K562 (cell line): Measurements from ENCODE around the gene TAF9. TPM values are rescaled to one million over a fixed set of nuclear protein-coding genes. Genes with fewer than 3 reads are reported as not detected.

ENCODE experiments used
- CEBPG ChIP-seq, 3 experiments: fragments of 200-800 bp in 1 of 3; sonication (Bioruptor generic) in 1 of 3; sonication (generic) in 1 of 3; formaldehyde crosslinking in 1 of 3; IDR thresholded peaks in 2 of 3; conservative IDR thresholded peaks in 1 of 3; 2 replicates each; pipeline versions ENCODE4 v1.6.1 to v1.8.0; 2016 to 2022; ENCODE audit warnings: missing compliant biosample characterization in 2 of 3, missing genetic modification characterization in 2 of 3, mild to moderate bottlenecking in 1 of 3, missing genetic modification reagents in 1 of 3
- DPF2 ChIP-seq: fragments of 450-650 bp; IDR thresholded peaks from 2 replicates; pipeline ENCODE4 v1.6.1; 2016
- EP300 ChIP-seq: IDR thresholded peaks from 2 replicates; pipeline ENCODE4 v1.6.1; 2012; ENCODE audit warnings: low read length, improper control_type of control experiment
- GATAD2A ChIP-seq: fragments of 450-650 bp; IDR thresholded peaks from 2 replicates; pipeline ENCODE4 v1.6.1; 2017
- NONO ChIP-seq, 2 experiments: fragments of 200-400 bp in 1 of 2; fragments of 450-650 bp in 1 of 2; formaldehyde crosslinking in 1 of 2; IDR thresholded peaks; 2 replicates each; pipeline ENCODE4 v1.6.1; 2017; ENCODE audit warnings: low read depth in 2 of 2, mild to moderate bottlenecking in 2 of 2, moderate library complexity in 2 of 2, low read length in 1 of 2
- PHF21A ChIP-seq: fragments of 450-650 bp; IDR thresholded peaks from 2 replicates; pipeline ENCODE4 v1.6.1; 2017; ENCODE audit warnings: low read depth, borderline replicate concordance
- SRF ChIP-seq, 2 experiments: fragments of 250-450, 450-650 bp in 1 of 2; sonication (Bioruptor Pico) in 1 of 2; sonication (generic) in 1 of 2; formaldehyde crosslinking; IDR thresholded peaks; 2 replicates each; pipeline versions ENCODE4 v1.5.0 to v1.5.1; 2020 to 2022; ENCODE audit warnings: mild to moderate bottlenecking in 1 of 2, missing genetic modification reagents in 1 of 2
- TEAD4 ChIP-seq, 2 experiments: sonication (generic) in 1 of 2; formaldehyde crosslinking in 1 of 2; IDR thresholded peaks; 2 replicates each; pipeline versions ENCODE4 v1.6.1 to v1.8.0; 2012 to 2022; ENCODE audit warnings: borderline replicate concordance in 1 of 2, inconsistent platforms in 1 of 2, low read length in 1 of 2, mild to moderate bottlenecking in 1 of 2, missing genetic modification reagents in 1 of 2
- ZNF143 ChIP-seq: sonication (generic); formaldehyde crosslinking; IDR thresholded peaks from 2 replicates; pipeline ENCODE4 v1.9.0; 2022; ENCODE audit warnings: mild to moderate bottlenecking, missing genetic modification reagents
- ZNF347 ChIP-seq: fragments of 450-650 bp; formaldehyde crosslinking; IDR thresholded peaks from 2 replicates; pipeline ENCODE4 v1.4.0; 2020; ENCODE audit warnings: low read depth, mild to moderate bottlenecking, moderate library complexity
- ZZZ3 ChIP-seq: fragments of 450-650 bp; IDR thresholded peaks from 2 replicates; pipeline ENCODE4 v1.6.1; 2016; ENCODE audit warnings: antibody characterized with exemption, mild to moderate bottlenecking, moderate library complexity
- polyA plus RNA-seq, 8 experiments: library from polyadenylated mRNA; depleted of rRNA in 4 of 8; stranded (reverse) in 5 of 8; unstranded in 3 of 8; fragments of >200 nt; fragmentation: Nextera tagmentation in 2 of 8; fragmentation: Illumina TruSeq in 1 of 8; extraction: Ambion mirVana in 2 of 8; extraction: Trizol in 1 of 8; gene quantifications; 2 replicates each; pipeline versions ENCODE4 v1.2.1 to v1.2.3, GENCODE V29; 2011 to 2014; ENCODE audit warnings: inconsistent platforms in 1 of 8, missing spikeins in 1 of 8
- total RNA-seq, 7 experiments: library from RNA; depleted of rRNA in 6 of 7; stranded (reverse); fragments of >200 nt in 6 of 7; fragmentation: Illumina TruSeq in 2 of 7; extraction: Trizol in 2 of 7; gene quantifications; 2 replicates each; pipeline versions ENCODE4 v1.2.1 to v1.2.3, GENCODE V29; 2011 to 2021; ENCODE audit warnings: low replicate concordance in 1 of 7
- TF ChIP-seq, protein P1 (sequence below): fragments of 450-650 bp; formaldehyde crosslinking; IDR thresholded peaks from 2 replicates; pipeline ENCODE4 v1.4.0; 2020; ENCODE audit warnings: mild to moderate bottlenecking, moderate library complexity
- TF ChIP-seq, protein P2 (sequence below): sonication (generic); formaldehyde crosslinking; IDR thresholded peaks from 2 replicates; pipeline ENCODE4 v1.4.0; 2020; ENCODE audit warnings: mild to moderate bottlenecking, missing genetic modification reagents
- TF ChIP-seq, protein P3 (sequence below), 2 experiments: fragments of 250-450 bp in 1 of 2; fragments of 450-650 bp in 1 of 2; sonication (Bioruptor Pico) in 1 of 2; IDR thresholded peaks; 2 replicates each; pipeline versions ENCODE4 v1.6.1 to v1.8.0; 2016 to 2021; ENCODE audit warnings: mild to moderate bottlenecking in 2 of 2, moderate library complexity in 2 of 2, missing compliant biosample characterization in 1 of 2, missing genetic modification characterization in 1 of 2
- TF ChIP-seq, protein P4 (sequence below): sonication (generic); formaldehyde crosslinking; IDR thresholded peaks from 2 replicates; pipeline ENCODE4 v1.8.0; 2022; ENCODE audit warnings: mild to moderate bottlenecking, missing genetic modification reagents, borderline replicate concordance
- TF ChIP-seq, protein P5 (sequence below): fragments of 450-650 bp; IDR thresholded peaks from 2 replicates; pipeline ENCODE4 v1.7.0; 2016; ENCODE audit warnings: borderline replicate concordance

TAF9 gene
- total and polyA plus RNA-seq, 9 of the 15 experiments (the other 6 are each of a cell fraction or from before 2014, with no cell fraction given) = 119 to 566 (median 207) TPM

DNA sequence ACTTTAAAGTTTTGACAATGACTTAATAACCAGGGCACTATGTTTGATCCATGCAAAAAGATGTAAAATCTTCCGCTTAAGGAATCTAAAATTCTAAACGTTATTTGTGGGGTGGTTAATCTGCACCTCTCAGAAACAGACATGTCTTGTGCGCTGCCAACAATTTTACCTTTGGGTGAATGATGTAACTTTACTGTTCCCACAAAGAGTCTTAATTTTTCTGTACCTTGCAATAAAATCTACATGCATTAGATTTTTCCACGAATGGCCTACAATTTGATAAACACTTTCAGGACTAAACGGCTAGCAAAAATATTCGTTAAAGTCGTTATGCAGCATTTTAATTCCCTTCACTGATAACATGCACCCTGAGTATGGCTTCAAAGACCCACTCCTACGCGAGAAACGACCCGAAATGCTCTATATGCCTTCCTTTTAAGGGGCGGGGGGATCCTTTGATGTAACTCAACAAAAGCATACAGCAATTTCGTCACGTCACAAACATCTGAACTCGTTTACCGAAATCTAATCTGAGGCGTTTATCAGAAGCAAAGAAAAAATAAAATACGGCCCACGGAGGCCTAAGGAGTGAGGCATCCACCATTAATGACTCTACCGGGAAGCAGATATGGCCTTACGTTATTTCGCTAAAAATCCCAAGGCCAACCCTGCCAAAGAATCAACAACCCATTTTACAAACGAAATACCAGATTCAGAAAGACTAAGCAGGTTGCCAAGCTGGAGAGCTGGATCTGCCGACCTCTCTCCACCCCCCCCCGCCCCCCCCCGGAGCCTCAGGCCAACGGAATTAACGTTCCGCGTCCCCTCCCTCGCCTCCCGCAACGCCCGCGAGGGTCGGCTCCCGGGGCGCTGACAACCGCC lies 621 bp downstream of the TAF9 start (continued):
- TF ChIP-seq, protein P1, sequence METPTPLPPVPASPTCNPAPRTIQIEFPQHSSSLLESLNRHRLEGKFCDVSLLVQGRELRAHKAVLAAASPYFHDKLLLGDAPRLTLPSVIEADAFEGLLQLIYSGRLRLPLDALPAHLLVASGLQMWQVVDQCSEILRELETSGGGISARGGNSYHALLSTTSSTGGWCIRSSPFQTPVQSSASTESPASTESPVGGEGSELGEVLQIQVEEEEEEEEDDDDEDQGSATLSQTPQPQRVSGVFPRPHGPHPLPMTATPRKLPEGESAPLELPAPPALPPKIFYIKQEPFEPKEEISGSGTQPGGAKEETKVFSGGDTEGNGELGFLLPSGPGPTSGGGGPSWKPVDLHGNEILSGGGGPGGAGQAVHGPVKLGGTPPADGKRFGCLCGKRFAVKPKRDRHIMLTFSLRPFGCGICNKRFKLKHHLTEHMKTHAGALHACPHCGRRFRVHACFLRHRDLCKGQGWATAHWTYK = no peak
- peak in 1 of 2 experiments; percentile 76; a peak in 1 of 4 replicates for TF ChIP-seq NONO (IDR thresholded peaks at IDR 0.05; ENCODE audit: low read depth in 2 of 2, low read length in 1 of 2)
- no peak for TF ChIP-seq ZZZ3
- peak; percentile 0; the same call in 1 of the 2 replicates for TF ChIP-seq TEAD4 (IDR thresholded peaks at IDR 0.05; ENCODE audit: low read length)
- no peak for TF ChIP-seq TEAD4 (CRISPR knock-in tag; IDR thresholded peaks at IDR 0.05; ENCODE audit: borderline replicate concordance)
- TF ChIP-seq, protein P2, sequence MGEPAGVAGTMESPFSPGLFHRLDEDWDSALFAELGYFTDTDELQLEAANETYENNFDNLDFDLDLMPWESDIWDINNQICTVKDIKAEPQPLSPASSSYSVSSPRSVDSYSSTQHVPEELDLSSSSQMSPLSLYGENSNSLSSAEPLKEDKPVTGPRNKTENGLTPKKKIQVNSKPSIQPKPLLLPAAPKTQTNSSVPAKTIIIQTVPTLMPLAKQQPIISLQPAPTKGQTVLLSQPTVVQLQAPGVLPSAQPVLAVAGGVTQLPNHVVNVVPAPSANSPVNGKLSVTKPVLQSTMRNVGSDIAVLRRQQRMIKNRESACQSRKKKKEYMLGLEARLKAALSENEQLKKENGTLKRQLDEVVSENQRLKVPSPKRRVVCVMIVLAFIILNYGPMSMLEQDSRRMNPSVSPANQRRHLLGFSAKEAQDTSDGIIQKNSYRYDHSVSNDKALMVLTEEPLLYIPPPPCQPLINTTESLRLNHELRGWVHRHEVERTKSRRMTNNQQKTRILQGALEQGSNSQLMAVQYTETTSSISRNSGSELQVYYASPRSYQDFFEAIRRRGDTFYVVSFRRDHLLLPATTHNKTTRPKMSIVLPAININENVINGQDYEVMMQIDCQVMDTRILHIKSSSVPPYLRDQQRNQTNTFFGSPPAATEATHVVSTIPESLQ (CRISPR knock-in tag) = 0 out of 2 replicates have a peak, but pooled peaks have one; percentile 50
- no peak for TF ChIP-seq PHF21A
- TF ChIP-seq ZNF143 (CRISPR knock-in tag) = no peak
- no peak for TF ChIP-seq GATAD2A
- TF ChIP-seq EP300 = 0 out of 2 replicates have a peak, but pooled peaks have one; percentile 7
- no peak for TF ChIP-seq ZNF347 (CRISPR knock-in tag)
- TF ChIP-seq, protein P3, sequence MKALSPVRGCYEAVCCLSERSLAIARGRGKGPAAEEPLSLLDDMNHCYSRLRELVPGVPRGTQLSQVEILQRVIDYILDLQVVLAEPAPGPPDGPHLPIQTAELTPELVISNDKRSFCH (CRISPR knock-in tag; IDR thresholded peaks at IDR 0.05) = no peak
- TF ChIP-seq, protein P3 (tag; IDR thresholded peaks at IDR 0.05) = 0 out of 2 replicates have a peak, but pooled peaks have one; percentile 14
- 0 out of 2 replicates have a peak, but pooled peaks have one; percentile 15 for TF ChIP-seq DPF2
- 0 out of 4 replicates have a peak, but pooled peaks of 1 of the 2 experiments have one; percentile 39 for TF ChIP-seq SRF (CRISPR knock-in tag; IDR thresholded peaks at IDR 0.05)
- TF ChIP-seq, protein P4, sequence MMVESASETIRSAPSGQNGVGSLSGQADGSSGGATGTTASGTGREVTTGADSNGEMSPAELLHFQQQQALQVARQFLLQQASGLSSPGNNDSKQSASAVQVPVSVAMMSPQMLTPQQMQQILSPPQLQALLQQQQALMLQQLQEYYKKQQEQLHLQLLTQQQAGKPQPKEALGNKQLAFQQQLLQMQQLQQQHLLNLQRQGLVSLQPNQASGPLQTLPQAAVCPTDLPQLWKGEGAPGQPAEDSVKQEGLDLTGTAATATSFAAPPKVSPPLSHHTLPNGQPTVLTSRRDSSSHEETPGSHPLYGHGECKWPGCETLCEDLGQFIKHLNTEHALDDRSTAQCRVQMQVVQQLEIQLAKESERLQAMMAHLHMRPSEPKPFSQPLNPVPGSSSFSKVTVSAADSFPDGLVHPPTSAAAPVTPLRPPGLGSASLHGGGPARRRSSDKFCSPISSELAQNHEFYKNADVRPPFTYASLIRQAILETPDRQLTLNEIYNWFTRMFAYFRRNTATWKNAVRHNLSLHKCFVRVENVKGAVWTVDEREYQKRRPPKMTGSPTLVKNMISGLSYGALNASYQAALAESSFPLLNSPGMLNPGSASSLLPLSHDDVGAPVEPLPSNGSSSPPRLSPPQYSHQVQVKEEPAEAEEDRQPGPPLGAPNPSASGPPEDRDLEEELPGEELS (CRISPR knock-in tag) = no peak
- TF ChIP-seq, protein P5, sequence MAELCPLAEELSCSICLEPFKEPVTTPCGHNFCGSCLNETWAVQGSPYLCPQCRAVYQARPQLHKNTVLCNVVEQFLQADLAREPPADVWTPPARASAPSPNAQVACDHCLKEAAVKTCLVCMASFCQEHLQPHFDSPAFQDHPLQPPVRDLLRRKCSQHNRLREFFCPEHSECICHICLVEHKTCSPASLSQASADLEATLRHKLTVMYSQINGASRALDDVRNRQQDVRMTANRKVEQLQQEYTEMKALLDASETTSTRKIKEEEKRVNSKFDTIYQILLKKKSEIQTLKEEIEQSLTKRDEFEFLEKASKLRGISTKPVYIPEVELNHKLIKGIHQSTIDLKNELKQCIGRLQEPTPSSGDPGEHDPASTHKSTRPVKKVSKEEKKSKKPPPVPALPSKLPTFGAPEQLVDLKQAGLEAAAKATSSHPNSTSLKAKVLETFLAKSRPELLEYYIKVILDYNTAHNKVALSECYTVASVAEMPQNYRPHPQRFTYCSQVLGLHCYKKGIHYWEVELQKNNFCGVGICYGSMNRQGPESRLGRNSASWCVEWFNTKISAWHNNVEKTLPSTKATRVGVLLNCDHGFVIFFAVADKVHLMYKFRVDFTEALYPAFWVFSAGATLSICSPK = 0 out of 2 replicates have a peak, but pooled peaks have one; percentile 22
- peak; percentile 24; the same call in 1 of the 2 replicates for TF ChIP-seq CEBPG (CRISPR knock-in tag; IDR thresholded peaks at IDR 0.05)
- peak in 1 of 2 experiments; percentile 52; a peak in 1 of 4 replicates for TF ChIP-seq CEBPG (tag; conservative IDR thresholded peaks at IDR 0.05 in 1 of 2, IDR thresholded peaks at IDR 0.05 in 1 of 2)
